ENCODE measurements around the gene PCNP. TPM values are rescaled to one million over a fixed set of nuclear protein-coding genes. Genes with fewer than 3 reads are reported as not detected.

The PCNP gene
- polyA plus RNA-seq, 1 experiment: 25.9 TPM

DNA sequence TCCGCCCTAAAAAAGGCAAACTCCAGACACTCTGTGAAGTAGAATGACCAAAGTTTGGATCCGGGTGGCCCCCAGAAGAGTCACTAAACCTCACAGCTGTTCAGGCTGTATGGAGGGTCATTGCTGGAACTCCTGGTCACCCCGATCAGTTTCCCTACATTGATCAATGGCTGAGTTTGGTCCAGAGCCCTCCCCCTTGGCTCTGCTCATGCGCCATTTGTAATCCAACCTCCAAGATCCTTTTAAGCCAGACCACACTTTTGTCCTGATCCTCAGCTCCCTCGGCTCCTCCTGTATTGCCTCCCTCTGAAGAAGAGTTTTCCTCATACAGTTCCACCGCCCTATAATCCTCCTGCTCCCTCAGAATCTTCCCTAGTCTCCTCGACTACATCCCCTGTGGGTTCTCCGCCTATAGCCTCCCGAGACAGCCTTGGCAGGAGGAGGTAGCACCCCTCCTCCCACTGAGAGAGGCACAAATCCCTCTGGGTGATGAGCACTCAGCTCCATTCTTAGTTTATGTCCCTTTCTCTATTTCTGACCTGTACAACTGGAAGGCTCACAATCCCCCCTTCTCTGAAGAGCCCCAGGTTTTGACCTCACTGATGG, 60.7 kb downstream of the PCNP start:
- peaks cover 3% of the 10 kb centered on the region; the same call in 1 of the 2 replicates for H3K27me3 ChIP-seq (ENCODE audit: control insufficient read depth, insufficient read depth, low read length)
- CTCF ChIA-PET: interaction anchor here (0.8 to 1.2 kb wide), 3 partner anchors 8 to 30 kb away, joined by 3 read pairs; no protein-coding TSS in a partner anchor
- TF ChIP-seq, protein P1, sequence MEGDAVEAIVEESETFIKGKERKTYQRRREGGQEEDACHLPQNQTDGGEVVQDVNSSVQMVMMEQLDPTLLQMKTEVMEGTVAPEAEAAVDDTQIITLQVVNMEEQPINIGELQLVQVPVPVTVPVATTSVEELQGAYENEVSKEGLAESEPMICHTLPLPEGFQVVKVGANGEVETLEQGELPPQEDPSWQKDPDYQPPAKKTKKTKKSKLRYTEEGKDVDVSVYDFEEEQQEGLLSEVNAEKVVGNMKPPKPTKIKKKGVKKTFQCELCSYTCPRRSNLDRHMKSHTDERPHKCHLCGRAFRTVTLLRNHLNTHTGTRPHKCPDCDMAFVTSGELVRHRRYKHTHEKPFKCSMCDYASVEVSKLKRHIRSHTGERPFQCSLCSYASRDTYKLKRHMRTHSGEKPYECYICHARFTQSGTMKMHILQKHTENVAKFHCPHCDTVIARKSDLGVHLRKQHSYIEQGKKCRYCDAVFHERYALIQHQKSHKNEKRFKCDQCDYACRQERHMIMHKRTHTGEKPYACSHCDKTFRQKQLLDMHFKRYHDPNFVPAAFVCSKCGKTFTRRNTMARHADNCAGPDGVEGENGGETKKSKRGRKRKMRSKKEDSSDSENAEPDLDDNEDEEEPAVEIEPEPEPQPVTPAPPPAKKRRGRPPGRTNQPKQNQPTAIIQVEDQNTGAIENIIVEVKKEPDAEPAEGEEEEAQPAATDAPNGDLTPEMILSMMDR (IDR thresholded peaks at IDR 0.05; ENCODE audit: insufficient read depth, low read depth, low read length): no peak
- POLR2A ChIA-PET: no interaction called here
- no peak for DNase-seq (ENCODE audit: low read depth)
- H3K4me3 ChIP-seq (ENCODE audit: low read depth, low read length): no peak overlapping the region
- H3K36me3 ChIP-seq (ENCODE audit: control insufficient read depth, insufficient read depth, low read length): no peaks in the 10 kb centered on the region

DNA sequence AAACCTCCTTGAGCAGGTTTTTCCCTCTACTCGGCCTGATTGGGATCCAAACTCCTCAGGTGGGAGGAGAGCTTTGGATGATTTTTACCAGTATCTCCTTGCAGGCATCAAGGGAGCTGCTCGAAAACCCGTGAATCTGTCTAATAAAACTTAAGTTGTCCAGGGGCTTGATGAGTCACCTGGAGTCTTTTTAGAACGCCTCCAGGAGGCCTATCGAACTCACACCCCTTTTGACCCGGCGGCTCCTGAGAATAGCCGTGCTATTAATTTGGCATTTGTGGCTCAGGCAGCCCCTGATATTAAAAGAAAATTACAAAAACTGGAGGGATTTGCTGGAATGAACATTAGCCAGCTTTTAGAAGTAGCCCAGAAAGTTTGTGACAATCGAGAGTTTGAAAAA, 61.4 kb downstream of the PCNP start:
- peaks cover 5% of the 10 kb centered on the region; the same call in 1 of the 2 replicates for H3K27me3 ChIP-seq (ENCODE audit: control insufficient read depth, insufficient read depth, low read length)
- CTCF ChIA-PET: interaction anchor here (0.8 to 1.2 kb wide), 2 partner anchors 9 to 13 kb away, joined by 3 read pairs; no protein-coding TSS in a partner anchor
- DNase-seq (ENCODE audit: low read depth): no peak
- TF ChIP-seq, protein P1 (IDR thresholded peaks at IDR 0.05; ENCODE audit: insufficient read depth, low read depth, low read length): no peak
- H3K4me3 ChIP-seq (ENCODE audit: low read depth, low read length): no peak overlapping the region
- no peaks in the 10 kb centered on the region for H3K36me3 ChIP-seq (ENCODE audit: control insufficient read depth, insufficient read depth, low read length)
- POLR2A ChIA-PET: no interaction called here

DNA sequence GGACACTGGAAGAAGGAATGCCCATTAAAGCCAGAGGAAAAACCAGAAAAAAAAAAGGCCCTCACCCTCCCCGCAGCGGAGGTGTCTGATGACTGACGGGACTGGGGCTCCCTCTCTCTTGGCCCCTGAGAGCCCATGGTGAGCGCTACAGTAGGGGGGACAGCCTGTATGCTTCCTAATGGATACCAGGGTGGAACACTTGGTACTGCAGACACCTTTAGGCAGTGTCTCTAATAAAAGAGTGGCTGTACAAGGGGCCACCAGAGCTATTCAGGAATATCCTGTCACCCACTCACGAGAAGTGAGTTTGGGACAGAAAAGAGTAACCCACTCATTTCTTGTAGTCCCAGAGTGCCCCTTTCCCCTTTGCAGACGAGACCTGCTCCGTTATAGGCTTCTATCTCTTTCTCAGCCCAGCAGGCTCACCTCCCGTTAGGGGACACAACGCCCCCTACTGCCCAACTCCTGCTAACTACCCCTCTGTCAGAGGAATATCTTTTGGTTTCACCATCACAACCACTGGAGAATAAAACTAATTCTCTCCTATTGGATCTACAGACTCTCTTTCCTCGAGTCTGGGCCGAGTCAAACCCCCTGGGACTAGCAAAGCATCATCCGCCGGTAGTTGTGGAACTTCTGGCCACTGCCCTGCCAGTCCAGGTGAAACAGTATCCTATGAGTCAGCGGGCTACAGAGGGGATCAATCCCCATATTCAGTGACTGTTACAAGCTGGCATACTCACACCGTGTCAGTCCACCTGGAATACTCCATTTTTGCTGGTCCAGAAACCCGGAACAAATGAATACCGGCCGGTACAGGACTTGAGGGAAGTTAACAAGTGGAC, 62.2 kb downstream of the PCNP start:
- Histone ChIP-seq H3K36me3 (ENCODE audit: control insufficient read depth, insufficient read depth, low read length) (no peaks in the 10 kb centered on the region), H3K4me3 (ENCODE audit: low read depth, low read length) (no peak overlapping the region), H3K27me3 (ENCODE audit: control insufficient read depth, insufficient read depth, low read length) (peaks cover 6% of the 10 kb centered on the region; the same call in 1 of the 2 replicates)
- POLR2A ChIA-PET: no interaction called here
- DNase-seq (ENCODE audit: low read depth): no peak
- CTCF ChIA-PET: interaction anchor here (1.3 kb wide), 1 partner anchor 12 kb away, joined by 4 read pairs; no protein-coding TSS in a partner anchor
- TF ChIP-seq, protein P1 (IDR thresholded peaks at IDR 0.05; ENCODE audit: insufficient read depth, low read depth, low read length): peak; percentile 63

DNA sequence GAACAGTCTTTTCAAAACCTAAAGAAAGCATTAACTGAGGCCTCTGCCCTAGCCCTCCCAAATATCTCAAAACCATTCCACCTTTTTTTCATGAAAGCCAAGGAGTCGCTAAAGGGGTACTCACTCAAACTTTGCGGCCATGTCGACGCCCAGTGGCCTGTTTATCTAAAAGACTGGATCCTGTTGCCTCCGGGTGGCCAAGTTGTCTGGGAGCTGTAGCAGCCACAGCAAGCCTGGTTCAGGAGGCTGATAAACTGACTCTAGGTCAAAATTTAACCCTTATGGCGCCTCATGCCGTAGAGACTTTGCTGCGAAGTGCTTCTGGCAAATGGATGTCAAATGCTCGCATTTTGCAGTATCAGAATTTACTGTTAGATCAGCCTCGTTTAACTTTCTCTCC, 63.5 kb downstream of the PCNP start:
- CTCF ChIA-PET: interaction anchor here (0.6 to 1.3 kb wide), 4 partner anchors 9 to 249 kb away, joined by 3 to 4 read pairs (median 3); no protein-coding TSS in a partner anchor
- no peaks in the 10 kb centered on the region for H3K36me3 ChIP-seq (ENCODE audit: control insufficient read depth, insufficient read depth, low read length)
- POLR2A ChIA-PET: no interaction called here
- H3K27me3 ChIP-seq (ENCODE audit: control insufficient read depth, insufficient read depth, low read length): peaks cover 5% of the 10 kb centered on the region; the same call in 1 of the 2 replicates
- no peak overlapping the region for H3K4me3 ChIP-seq (ENCODE audit: low read depth, low read length)
- TF ChIP-seq, protein P1 (IDR thresholded peaks at IDR 0.05; ENCODE audit: insufficient read depth, low read depth, low read length): no peak
- no peak for DNase-seq (ENCODE audit: low read depth)

DNA sequence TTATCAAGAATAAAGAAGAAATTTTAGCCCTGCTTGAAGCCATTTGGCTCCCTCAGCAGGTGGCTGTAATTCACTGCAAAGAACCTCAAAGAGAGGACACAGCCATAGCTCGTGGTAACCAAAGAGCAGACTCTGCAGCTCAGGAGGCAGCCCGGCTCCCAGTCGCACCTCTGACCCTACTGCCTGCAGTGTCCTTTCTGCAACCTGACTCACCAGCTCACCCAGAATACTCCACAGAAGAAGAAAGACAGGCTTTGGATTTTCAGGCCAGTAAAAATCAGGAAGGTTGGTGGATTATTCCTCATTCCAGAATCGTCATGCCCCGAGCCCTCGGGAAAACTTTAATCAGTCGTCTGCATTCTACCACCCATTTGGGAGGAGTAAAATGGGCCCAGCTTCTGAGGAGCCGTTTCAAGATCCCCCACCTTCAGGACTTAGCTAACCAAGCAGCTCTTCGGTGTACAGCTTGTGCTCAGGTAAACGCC, 64.3 kb downstream of the PCNP start:
- ChIA-PET POLR2A (interaction anchor here (0.6 kb wide), 1 partner anchor 14 kb away, joined by 6 read pairs; no protein-coding TSS in a partner anchor), CTCF (interaction anchor here (1.2 kb wide), 1 partner anchor 12 kb away, joined by 3 read pairs; no protein-coding TSS in a partner anchor)
- no peak for DNase-seq (ENCODE audit: low read depth)
- H3K36me3 ChIP-seq (ENCODE audit: control insufficient read depth, insufficient read depth, low read length): no peaks in the 10 kb centered on the region
- H3K27me3 ChIP-seq (ENCODE audit: control insufficient read depth, insufficient read depth, low read length): peaks cover 4% of the 10 kb centered on the region; the same call in 1 of the 2 replicates
- TF ChIP-seq, protein P1 (IDR thresholded peaks at IDR 0.05; ENCODE audit: insufficient read depth, low read depth, low read length): no peak
- H3K4me3 ChIP-seq (ENCODE audit: low read depth, low read length): no peak overlapping the region
